Mesenchymal stem cell (in vitro differentiated cells and primary cell): ENCODE measurements around the gene LMOD3. TPM values are rescaled to one million over a fixed set of nuclear protein-coding genes. Genes with fewer than 3 reads are reported as not detected.
A peak's percentile ranks its signal among the peaks of the same experiment; 100 is the strongest.

Source experiments
- DNase-seq: peaks from one replicate; pipeline ENCODE4 v3.0.0-alpha.2; 2013
- H2AFZ ChIP-seq: one replicate; pipeline ENCODE4 v1.6.1; 2013; ENCODE audit warnings: low read depth, mild to moderate bottlenecking, control low read depth, inconsistent platforms, low read length, moderate library complexity
- H2AK5ac ChIP-seq: 2 replicates; pipeline ENCODE4 v1.6.1; 2013; ENCODE audit warnings: low read length, moderate library complexity, mild to moderate bottlenecking, inconsistent platforms; ENCODE audit not compliant: severe bottlenecking
- H2BK120ac ChIP-seq: one replicate; pipeline ENCODE4 v1.6.1; 2013; ENCODE audit warnings: low read depth, mild to moderate bottlenecking, inconsistent platforms, low read length, moderate library complexity
- H2BK12ac ChIP-seq, 2 experiments: one replicate each; pipeline ENCODE4 v1.6.1; 2013; ENCODE audit warnings: inconsistent platforms in 2 of 2, low read length in 2 of 2, mild to moderate bottlenecking in 2 of 2, moderate library complexity in 2 of 2, control low read depth in 1 of 2
- H2BK15ac ChIP-seq: one replicate; pipeline ENCODE4 v1.6.1; 2013; ENCODE audit warnings: mild to moderate bottlenecking, low read depth, inconsistent platforms; ENCODE audit not compliant: poor library complexity, severe bottlenecking
- H2BK5ac ChIP-seq: 2 replicates; pipeline ENCODE4 v1.6.1; 2013; ENCODE audit warnings: low read depth, mild to moderate bottlenecking, low read length, control low read depth, inconsistent platforms; ENCODE audit not compliant: poor library complexity, severe bottlenecking
- H3K14ac ChIP-seq, 2 experiments: one replicate each; pipeline ENCODE4 v1.6.1; 2013; ENCODE audit warnings: inconsistent platforms in 2 of 2, low read length in 2 of 2, control low read depth in 1 of 2, mild to moderate bottlenecking in 1 of 2, moderate library complexity in 1 of 2
- H3K18ac ChIP-seq, 2 experiments: one replicate each; pipeline ENCODE4 v1.6.1; 2013; ENCODE audit warnings: inconsistent platforms in 2 of 2, low read length in 2 of 2, control low read depth in 1 of 2, low read depth in 1 of 2, mild to moderate bottlenecking in 1 of 2
- H3K23ac ChIP-seq, 2 experiments: one replicate each; pipeline ENCODE4 v1.6.1; 2013; ENCODE audit warnings: inconsistent platforms in 2 of 2, low read length in 2 of 2, mild to moderate bottlenecking in 2 of 2, moderate library complexity in 2 of 2, control low read depth in 1 of 2
- H3K27ac ChIP-seq: 2 replicates; pipeline ENCODE4 v1.5.1; 2013; ENCODE audit warnings: mild to moderate bottlenecking, moderate library complexity, low read length, control low read depth, inconsistent platforms; ENCODE audit not compliant: poor library complexity, severe bottlenecking
- H3K27me3 ChIP-seq, 2 experiments: 2 replicates each; pipeline versions ENCODE4 v1.6.1 to v1.7.0; 2013; ENCODE audit warnings: low read length in 2 of 2, mild to moderate bottlenecking in 2 of 2, moderate library complexity in 2 of 2, control low read depth in 1 of 2, inconsistent platforms in 1 of 2; ENCODE audit not compliant: control insufficient read depth in 1 of 2, insufficient read depth in 1 of 2
- H3K36me3 ChIP-seq, 2 experiments: 2 replicates each; pipeline versions ENCODE4 v1.6.1 to v1.7.0; 2013; ENCODE audit warnings: low read length in 2 of 2, control low read depth in 1 of 2, inconsistent platforms in 1 of 2, low read depth in 1 of 2, mild to moderate bottlenecking in 1 of 2; ENCODE audit not compliant: insufficient read depth in 2 of 2, control insufficient read depth in 1 of 2
- H3K4ac ChIP-seq, 2 experiments: one replicate each; pipeline ENCODE4 v1.6.1; 2013; ENCODE audit warnings: inconsistent platforms in 2 of 2, low read length in 2 of 2, mild to moderate bottlenecking in 2 of 2, moderate library complexity in 2 of 2, control low read depth in 1 of 2, low read depth in 1 of 2
- H3K4me1 ChIP-seq: 2 replicates; pipeline ENCODE4 v1.6.1; 2013; ENCODE audit warnings: low read depth, low read length, control low read depth; ENCODE audit not compliant: control insufficient read depth, insufficient read depth
- H3K4me2 ChIP-seq: 2 replicates; pipeline ENCODE4 v1.6.1; 2013; ENCODE audit warnings: low read length, mild to moderate bottlenecking, inconsistent platforms; ENCODE audit not compliant: poor library complexity, severe bottlenecking
- H3K4me3 ChIP-seq, 2 experiments: 2 replicates each; pipeline versions ENCODE4 v1.5.1 to v1.7.0; 2013; ENCODE audit warnings: low read length in 2 of 2, mild to moderate bottlenecking in 2 of 2, control low read depth in 1 of 2, low read depth in 1 of 2; ENCODE audit not compliant: insufficient read depth in 1 of 2
- H3K79me1 ChIP-seq: replicated peaks from 2 replicates; pipeline ENCODE4 v1.6.1; 2013; ENCODE audit warnings: mild to moderate bottlenecking, control low read depth, low read length, inconsistent platforms; ENCODE audit not compliant: poor library complexity, severe bottlenecking
- H3K9ac ChIP-seq: 2 replicates; pipeline ENCODE4 v1.7.0; 2013; ENCODE audit warnings: mild to moderate bottlenecking, low read length, moderate library complexity
- H3K9me3 ChIP-seq: 2 replicates; pipeline ENCODE4 v1.7.0; 2013; ENCODE audit warnings: mild to moderate bottlenecking, low read length; ENCODE audit not compliant: control insufficient read depth
- H4K8ac ChIP-seq: one replicate; pipeline ENCODE4 v1.6.1; 2013; ENCODE audit warnings: inconsistent platforms, mild to moderate bottlenecking, low read length, moderate library complexity
- H4K91ac ChIP-seq: one replicate; pipeline ENCODE4 v1.6.1; 2013; ENCODE audit warnings: mild to moderate bottlenecking, low read length, inconsistent platforms
- WGBS: methylation state at CpG from one replicate; pipeline ENCODE4 v1.1.7; 2013; ENCODE audit warnings: mixed read lengths; 5-methylcytosine and 5-hydroxymethylcytosine counted together
- polyA plus RNA-seq, 2 experiments: library from polyadenylated mRNA; stranded (reverse); fragments of 200-250 nt; gene quantifications; one replicate each; pipeline ENCODE4 v1.2.3, GENCODE V29; 2013

The LMOD3 gene
- polyA plus RNA-seq (2013, experiment 1 of 2) = 0.32 TPM
- polyA plus RNA-seq (2013, experiment 2 of 2) = 0.41 TPM

- H3K27me3 ChIP-seq = peaks cover 0 to 10% of the 10 kb centered on the region in 2 experiments
- H2BK120ac ChIP-seq = no peak within 1 kb of the TSS
- H3K9ac ChIP-seq = no peak within 1 kb of the TSS
- H4K91ac ChIP-seq = no peak within 1 kb of the TSS
- peak within 1 kb of the TSS; percentile 41 for H3K4me2 ChIP-seq
- H3K4ac ChIP-seq = no peak within 1 kb of the TSS
- H4K8ac ChIP-seq = no peak within 1 kb of the TSS
- no peak within 1 kb of the TSS for H2AK5ac ChIP-seq
- no peak within 1 kb of the TSS for H3K23ac ChIP-seq
- H3K27ac ChIP-seq = no peak within 1 kb of the TSS
- 48% methylated on average over 3 of the region's 3 CpGs for WGBS
- H3K36me3 ChIP-seq = no peaks in the 10 kb centered on the region
- no peak within 1 kb of the TSS for H3K4me3 ChIP-seq
- no peaks in the 10 kb centered on the region for H3K9me3 ChIP-seq
- no peaks in the 10 kb centered on the region for H3K4me1 ChIP-seq
- H2BK5ac ChIP-seq = no peak within 1 kb of the TSS
- no peak within 1 kb of the TSS for H2AFZ ChIP-seq
- no peaks in the 10 kb centered on the region for H3K79me1 ChIP-seq
- no peak within 1 kb of the TSS for H2BK15ac ChIP-seq
- no peak within 1 kb of the TSS for H3K14ac ChIP-seq
- no peak within 1 kb of the TSS for H2BK12ac ChIP-seq
- peak; percentile 18 for DNase-seq
- H3K18ac ChIP-seq = no peak within 1 kb of the TSS
Measured at GRCh38 chr3:69122403-69122802, at the start of gene LMOD3. TSS of gene LMOD3 (minus strand) at chr3:69122595. CDS start at chr3:69122386, 209 bp downstream.

- DNase-seq = no peak
- H2BK15ac ChIP-seq = no peak overlapping the region
- no peak overlapping the region for H2AFZ ChIP-seq
- H4K8ac ChIP-seq = no peak overlapping the region
- 100% methylated on average over 1 of the region's 1 CpG for WGBS
- H3K4me2 ChIP-seq = no peak overlapping the region
- H3K4me3 ChIP-seq = no peak overlapping the region
- no peaks in the 10 kb centered on the region for H3K4me1 ChIP-seq
- H3K79me1 ChIP-seq = no peaks in the 10 kb centered on the region
- no peaks in the 10 kb centered on the region for H3K27me3 ChIP-seq
- H3K4ac ChIP-seq = no peak overlapping the region
- no peak overlapping the region for H2BK5ac ChIP-seq
- no peak overlapping the region for H2BK120ac ChIP-seq
- no peak overlapping the region for H3K27ac ChIP-seq
- H3K14ac ChIP-seq = no peak overlapping the region
- H3K23ac ChIP-seq = no peak overlapping the region
- no peak overlapping the region for H3K18ac ChIP-seq
- H3K36me3 ChIP-seq = peaks cover 0 to 3% of the 10 kb centered on the region in 2 experiments
- H3K9me3 ChIP-seq = no peaks in the 10 kb centered on the region
- H3K9ac ChIP-seq = no peak overlapping the region
- H4K91ac ChIP-seq = no peak overlapping the region
- no peak overlapping the region for H2BK12ac ChIP-seq
- H2AK5ac ChIP-seq = no peak overlapping the region
Measured at GRCh38 chr3:69172058-69172457, 49.7 kb upstream of the LMOD3 start.

GRCh38 chr3:69166446-69166845, 44.1 kb upstream of the LMOD3 start:
- H3K4me3 ChIP-seq = no peak overlapping the region
- H3K23ac ChIP-seq = no peak overlapping the region
- no peak overlapping the region for H2AK5ac ChIP-seq
- no peak overlapping the region for H2AFZ ChIP-seq
- H3K9me3 ChIP-seq = no peaks in the 10 kb centered on the region
- H3K27ac ChIP-seq = no peak overlapping the region
- H4K91ac ChIP-seq = no peak overlapping the region
- H3K4me1 ChIP-seq = no peaks in the 10 kb centered on the region
- no peak overlapping the region for H3K18ac ChIP-seq
- H3K9ac ChIP-seq = no peak overlapping the region
- no peak overlapping the region for H3K4me2 ChIP-seq
- H2BK5ac ChIP-seq = no peak overlapping the region
- no peaks in the 10 kb centered on the region for H3K79me1 ChIP-seq
- WGBS = 93% methylated on average over 1 of the region's 1 CpG
- H2BK120ac ChIP-seq = no peak overlapping the region
- H4K8ac ChIP-seq = no peak overlapping the region
- no peak overlapping the region for H3K14ac ChIP-seq
- no peak overlapping the region for H3K4ac ChIP-seq
- H3K27me3 ChIP-seq = no peaks in the 10 kb centered on the region
- no peak overlapping the region for H2BK15ac ChIP-seq
- no peak overlapping the region for H2BK12ac ChIP-seq
- DNase-seq = no peak
- peaks cover 0 to 3% of the 10 kb centered on the region in 2 experiments for H3K36me3 ChIP-seq

- H3K4ac ChIP-seq = no peak overlapping the region
- DNase-seq = no peak
- 92% methylated on average over 4 of the region's 4 CpGs for WGBS
Measured at GRCh38 chr3:69165744-69166143, 43.3 kb upstream of the LMOD3 start.

More at GRCh38 chr3:69165744-69166143, 43.3 kb upstream of the LMOD3 start:
- Histone ChIP-seq H3K36me3 (peaks cover 0 to 3% of the 10 kb centered on the region in 2 experiments), H3K4me3 (no peak overlapping the region), H3K4me1 (no peaks in the 10 kb centered on the region), H2AK5ac (no peak overlapping the region), H2BK12ac (no peak overlapping the region), H4K91ac (no peak overlapping the region), H2BK5ac (no peak overlapping the region), H2BK15ac (no peak overlapping the region), H3K18ac (no peak overlapping the region), H3K4me2 (no peak overlapping the region), H3K23ac (no peak overlapping the region), H3K27ac (no peak overlapping the region), H2AFZ (no peak overlapping the region), H3K14ac (no peak overlapping the region), H3K27me3 (no peaks in the 10 kb centered on the region), H2BK120ac (no peak overlapping the region), H4K8ac (no peak overlapping the region), H3K9ac (no peak overlapping the region), H3K79me1 (no peaks in the 10 kb centered on the region), H3K9me3 (no peaks in the 10 kb centered on the region)
